ENCODE results near the gene ZFYVE28. TPM values are rescaled to one million over a fixed set of nuclear protein-coding genes. Genes with fewer than 3 reads are reported as not detected.

ZFYVE28 gene
- polyA plus RNA-seq, 6 donors from 2014 or later: 0.71 to 2.9 (median 1.4) TPM

GRCh38 chr4:2322227-2322626 lies 96.2 kb downstream of the ZFYVE28 start:
- DNase-seq: no peak
- peaks cover 15 to 29% (median 16%) of the 10 kb centered on the region in 3 donors for H3K27me3 Mint-ChIP-seq
- H3K36me3 Mint-ChIP-seq: no peaks in the 10 kb centered on the region
- ATAC-seq (ENCODE audit: low read depth in 2 of 2): no peak
- no peaks in the 10 kb centered on the region for H3K4me1 Mint-ChIP-seq
- no peak overlapping the region for H3K4me3 Mint-ChIP-seq
- H3K27ac Mint-ChIP-seq: no peak overlapping the region
- peaks cover 0 to 24% (median 12%) of the 10 kb centered on the region in 7 donors for H3K9me3 Mint-ChIP-seq

GRCh38 chr4:2321279-2322196 lies 96.9 kb downstream of the ZFYVE28 start:
- H3K36me3 Mint-ChIP-seq: no peaks in the 10 kb centered on the region
- peaks cover 15 to 24% (median 16%) of the 10 kb centered on the region in 3 donors for H3K27me3 Mint-ChIP-seq
- H3K4me1 Mint-ChIP-seq: no peaks in the 10 kb centered on the region
- ATAC-seq (ENCODE audit: low read depth in 2 of 2) (no peak), DNase-seq (no peak)
- peak overlapping the region in 1 of 6 donors; percentile 17 for H3K27ac Mint-ChIP-seq
- H3K9me3 Mint-ChIP-seq: peaks cover 0 to 19% (median 8%) of the 10 kb centered on the region in 7 donors
- H3K4me3 Mint-ChIP-seq: no peak overlapping the region

- Mint-ChIP-seq H3K9me3 (peaks cover 0 to 17% (median 6%) of the 10 kb centered on the region in 7 donors), H3K36me3 (no peaks in the 10 kb centered on the region), H3K27me3 (peaks cover 15 to 24% (median 16%) of the 10 kb centered on the region in 3 donors), H3K27ac (peak overlapping the region in 3 of 6 donors; percentile 15 to 49 (median 17)), H3K4me3 (no peak overlapping the region), H3K4me1 (no peaks in the 10 kb centered on the region)
- no peak for DNase-seq
- no peak for ATAC-seq (ENCODE audit: low read depth in 2 of 2)
Measured at GRCh38 chr4:2320746-2321145, 97.7 kb downstream of the ZFYVE28 start.

GRCh38 chr4:2320152-2320551 lies 98.3 kb downstream of the ZFYVE28 start:
- Mint-ChIP-seq H3K27ac (peak overlapping the region in 1 of 6 donors; percentile 21), H3K36me3 (no peaks in the 10 kb centered on the region), H3K9me3 (peaks cover 0 to 17% (median 9%) of the 10 kb centered on the region in 7 donors)

GRCh38 chr4:2318885-2319284 lies 99.6 kb downstream of the ZFYVE28 start:
- H3K27me3 Mint-ChIP-seq: peaks cover 15 to 25% (median 16%) of the 10 kb centered on the region in 3 donors
- no peaks in the 10 kb centered on the region for H3K4me1 Mint-ChIP-seq
- ATAC-seq (ENCODE audit: low read depth in 2 of 2) (no peak), DNase-seq (no peak)
- H3K9me3 Mint-ChIP-seq: peaks cover 0 to 16% (median 6%) of the 10 kb centered on the region in 7 donors
- no peak overlapping the region for H3K4me3 Mint-ChIP-seq
- no peaks in the 10 kb centered on the region for H3K36me3 Mint-ChIP-seq
- H3K27ac Mint-ChIP-seq: no peak overlapping the region

More at GRCh38 chr4:2320152-2320551, 98.3 kb downstream of the ZFYVE28 start:
- Mint-ChIP-seq H3K4me1 (no peaks in the 10 kb centered on the region), H3K27me3 (peaks cover 15 to 25% (median 16%) of the 10 kb centered on the region in 3 donors), H3K4me3 (no peak overlapping the region)
- ATAC-seq (ENCODE audit: low read depth in 2 of 2): no peak
- no peak for DNase-seq

GRCh38 chr4:2318476-2318875 lies 100.0 kb downstream of the ZFYVE28 start:
- H3K4me1 Mint-ChIP-seq: no peaks in the 10 kb centered on the region
- H3K9me3 Mint-ChIP-seq: peaks cover 0 to 16% (median 6%) of the 10 kb centered on the region in 7 donors
- H3K27ac Mint-ChIP-seq: no peak overlapping the region
- no peaks in the 10 kb centered on the region for H3K36me3 Mint-ChIP-seq
- H3K4me3 Mint-ChIP-seq: no peak overlapping the region
- DNase-seq: no peak
- H3K27me3 Mint-ChIP-seq: peaks cover 15 to 25% (median 16%) of the 10 kb centered on the region in 3 donors
- ATAC-seq (ENCODE audit: low read depth in 2 of 2): no peak

- ATAC-seq (ENCODE audit: low read depth in 2 of 2): no peak
- Mint-ChIP-seq H3K36me3 (peaks cover 12 to 18% of the 10 kb centered on the region in 2 donors), H3K4me1 (no peaks in the 10 kb centered on the region), H3K4me3 (no peak overlapping the region), H3K27ac (no peak overlapping the region), H3K9me3 (peaks cover 7 to 47% (median 30%) of the 10 kb centered on the region in 7 donors), H3K27me3 (peaks cover 0 to 21% (median 5%) of the 10 kb centered on the region in 3 donors)
- no peak for DNase-seq
Measured at GRCh38 chr4:2313366-2313765, 105.1 kb downstream of the ZFYVE28 start.

- H3K9me3 Mint-ChIP-seq: peaks cover 7 to 47% (median 29%) of the 10 kb centered on the region in 7 donors
- no peak for DNase-seq
- peak overlapping the region in 1 of 8 donors; percentile 15 for H3K4me3 Mint-ChIP-seq
- no peak for ATAC-seq (ENCODE audit: low read depth in 2 of 2)
- no peak overlapping the region for H3K27ac Mint-ChIP-seq
- peaks cover 0 to 4% (median 0%) of the 10 kb centered on the region in 3 donors for H3K4me1 Mint-ChIP-seq
- H3K36me3 Mint-ChIP-seq: peaks cover 18 to 24% of the 10 kb centered on the region in 2 donors
- peaks cover 0 to 20% (median 5%) of the 10 kb centered on the region in 3 donors for H3K27me3 Mint-ChIP-seq
Measured at GRCh38 chr4:2306773-2307410, 111.6 kb downstream of the ZFYVE28 start.

GRCh38 chr4:2305766-2306501 lies 112.5 kb downstream of the ZFYVE28 start:
- Mint-ChIP-seq H3K27me3 (peaks cover 0 to 20% (median 5%) of the 10 kb centered on the region in 3 donors), H3K36me3 (peaks cover 18 to 24% of the 10 kb centered on the region in 2 donors), H3K27ac (peak overlapping the region in 1 of 6 donors; percentile 77), H3K9me3 (peaks cover 7 to 38% (median 26%) of the 10 kb centered on the region in 7 donors), H3K4me1 (peaks cover 0 to 4% (median 0%) of the 10 kb centered on the region in 3 donors), H3K4me3 (no peak overlapping the region)
- ATAC-seq (ENCODE audit: low read depth in 2 of 2) (no peak), DNase-seq (no peak)

- DNase-seq (no peak), ATAC-seq (ENCODE audit: low read depth in 2 of 2) (no peak)
- peak overlapping the region in 1 of 6 donors; percentile 66 for H3K27ac Mint-ChIP-seq
- peaks cover 0 to 15% (median 5%) of the 10 kb centered on the region in 3 donors for H3K27me3 Mint-ChIP-seq
- no peak overlapping the region for H3K4me3 Mint-ChIP-seq
- peaks cover 0 to 4% (median 0%) of the 10 kb centered on the region in 3 donors for H3K4me1 Mint-ChIP-seq
- peaks cover 12 to 19% of the 10 kb centered on the region in 2 donors for H3K36me3 Mint-ChIP-seq
- H3K9me3 Mint-ChIP-seq: peaks cover 7 to 29% (median 18%) of the 10 kb centered on the region in 7 donors
Measured at GRCh38 chr4:2304877-2305561, 113.4 kb downstream of the ZFYVE28 start.

GRCh38 chr4:2304321-2304876 lies 114.0 kb downstream of the ZFYVE28 start:
- Mint-ChIP-seq H3K9me3 (peaks cover 4 to 23% (median 14%) of the 10 kb centered on the region in 7 donors), H3K27ac (no peak overlapping the region), H3K36me3 (peaks cover 6 to 15% of the 10 kb centered on the region in 2 donors), H3K4me3 (no peak overlapping the region), H3K27me3 (peaks cover 0 to 14% (median 4%) of the 10 kb centered on the region in 3 donors), H3K4me1 (peaks cover 0 to 4% (median 0%) of the 10 kb centered on the region in 3 donors)
- DNase-seq (no peak), ATAC-seq (ENCODE audit: low read depth in 2 of 2) (no peak)

GRCh38 chr4:2303686-2304320 lies 114.6 kb downstream of the ZFYVE28 start:
- ATAC-seq (ENCODE audit: low read depth in 2 of 2) (no peak), DNase-seq (no peak)
- peaks cover 0 to 4% (median under 1%) of the 10 kb centered on the region in 3 donors for H3K4me1 Mint-ChIP-seq
- peaks cover 0 to 8% (median 0%) of the 10 kb centered on the region in 3 donors for H3K27me3 Mint-ChIP-seq
- H3K9me3 Mint-ChIP-seq: peaks cover 0 to 17% (median 10%) of the 10 kb centered on the region in 7 donors
- no peak overlapping the region for H3K27ac Mint-ChIP-seq
- peaks cover under 1 to 12% of the 10 kb centered on the region in 2 donors for H3K36me3 Mint-ChIP-seq
- no peak overlapping the region for H3K4me3 Mint-ChIP-seq

All from naive B cell (primary cell).